Neural cell (in vitro differentiated cells): ENCODE data around the gene CLEC16A. TPM values are rescaled to one million over a fixed set of nuclear protein-coding genes. Genes with fewer than 3 reads are reported as not detected.

Source experiments
- H2AFZ ChIP-seq: fragments of 200-600, 300-800 bp; sonication (generic), shearing (Covaris generic); 2 replicates; pipeline ENCODE4 v1.6.0; 2014; ENCODE audit warnings: low read depth, mild to moderate bottlenecking, antibody characterized with exemption, low read length, moderate library complexity
- H3F3A ChIP-seq: fragments of 200-600 bp; shearing (Covaris generic); 2 replicates; pipeline ENCODE4 v1.6.1; 2016; ENCODE audit warnings: mild to moderate bottlenecking, moderate library complexity, mixed read lengths, antibody characterized with exemption, low read length; ENCODE audit not compliant: insufficient read depth, poor library complexity, severe bottlenecking
- H3K27ac ChIP-seq: fragments of 200-600, 300-800 bp; sonication (generic), shearing (Covaris generic); 2 replicates; pipeline ENCODE4 v1.5.1; 2014; ENCODE audit warnings: mild to moderate bottlenecking, low read length, moderate library complexity
- H3K27me3 ChIP-seq: fragments of 300-800, 200-600 bp; sonication (generic), shearing (Covaris generic); 2 replicates; pipeline ENCODE4 v1.6.0; 2014; ENCODE audit warnings: mild to moderate bottlenecking, low read depth, low read length, moderate library complexity; ENCODE audit not compliant: insufficient read depth
- H3K36me3 ChIP-seq: fragments of 300-800, 200-600 bp; sonication (generic), shearing (Covaris generic); 2 replicates; pipeline ENCODE4 v1.5.1; 2014; ENCODE audit warnings: mild to moderate bottlenecking, antibody characterized with exemption, low read length, moderate library complexity; ENCODE audit not compliant: insufficient read depth
- H3K4me2 ChIP-seq: fragments of 300-800, 200-600 bp; sonication (generic), shearing (Covaris generic); 2 replicates; pipeline ENCODE4 v1.6.0; 2014; ENCODE audit warnings: mild to moderate bottlenecking, low read length
- H3K4me3 ChIP-seq: fragments of 300-800, 200-600 bp; sonication (generic), shearing (Covaris generic); 2 replicates; pipeline ENCODE4 v1.5.1; 2014; ENCODE audit warnings: mild to moderate bottlenecking, low read length, moderate library complexity
- H3K79me2 ChIP-seq: fragments of 200-600 bp; shearing (Covaris generic); replicated peaks from 2 replicates; pipeline ENCODE4 v1.6.0; 2014; ENCODE audit warnings: mild to moderate bottlenecking, low read length, moderate library complexity; ENCODE audit not compliant: insufficient read depth
- H3K9ac ChIP-seq: fragments of 300-800, 200-600 bp; sonication (generic), shearing (Covaris generic); 2 replicates; pipeline ENCODE4 v1.6.1; 2016; ENCODE audit warnings: mild to moderate bottlenecking, low read length, mixed read lengths
- H3K9me2 ChIP-seq: fragments of 200-600 bp; shearing (Covaris generic); 2 replicates; pipeline ENCODE4 v1.6.1; 2016; ENCODE audit warnings: mild to moderate bottlenecking, low read length, mixed read lengths; ENCODE audit not compliant: insufficient read depth
- H3K9me3 ChIP-seq: fragments of 200-600, 300-800 bp; sonication (generic), shearing (Covaris generic); 2 replicates; pipeline ENCODE4 v1.6.1; 2016; ENCODE audit warnings: mild to moderate bottlenecking, mixed run types, low read length, moderate library complexity, mixed read lengths
- H4K20me1 ChIP-seq: fragments of 200-600 bp; shearing (Covaris generic); 2 replicates; pipeline ENCODE4 v1.6.1; 2016; ENCODE audit warnings: mild to moderate bottlenecking, mixed run types; ENCODE audit not compliant: insufficient read depth
- EP300 ChIP-seq: fragments of 450-650 bp; conservative IDR thresholded peaks from 2 replicates; pipeline ENCODE4 v1.6.1; 2014; ENCODE audit warnings: antibody characterized with exemption, mild to moderate bottlenecking, moderate library complexity; ENCODE audit not compliant: poor library complexity, severe bottlenecking
- EZH2 ChIP-seq: fragments of 200-600, 300-800 bp; shearing (Covaris generic), sonication (generic); IDR thresholded peaks from 2 replicates; pipeline ENCODE4 v1.6.1; 2014; ENCODE audit warnings: antibody characterized with exemption, low read length, borderline replicate concordance, mild to moderate bottlenecking; ENCODE audit not compliant: insufficient read depth, poor library complexity, severe bottlenecking
- MXI1 ChIP-seq: fragments of 450-650 bp; conservative IDR thresholded peaks from 2 replicates; pipeline ENCODE4 v1.6.1; 2014; ENCODE audit warnings: antibody characterized with exemption, mild to moderate bottlenecking; ENCODE audit not compliant: poor library complexity, severe bottlenecking
- POLR2AphosphoS5 ChIP-seq: IDR thresholded peaks from 2 replicates; pipeline ENCODE4 v1.6.1; 2012
- RAD21 ChIP-seq: fragments of 450-650 bp; conservative IDR thresholded peaks from 2 replicates; pipeline ENCODE4 v1.6.1; 2014; ENCODE audit warnings: antibody characterized with exemption, mild to moderate bottlenecking, moderate library complexity
- REST ChIP-seq: IDR thresholded peaks from 2 replicates; pipeline ENCODE4 v1.6.1; 2012; ENCODE audit warnings: borderline replicate concordance
- SMC3 ChIP-seq: fragments of 450-650 bp; conservative IDR thresholded peaks from 2 replicates; pipeline ENCODE4 v1.6.1; 2014; ENCODE audit warnings: antibody characterized with exemption, mild to moderate bottlenecking, moderate library complexity; ENCODE audit not compliant: poor library complexity
- TAF1 ChIP-seq: IDR thresholded peaks from 2 replicates; pipeline ENCODE4 v1.6.1; 2012; ENCODE audit warnings: low read depth
- polyA plus RNA-seq: library from polyadenylated mRNA; depleted of rRNA; stranded (reverse); fragments of >200 nt; gene quantifications from 2 replicates; pipeline ENCODE4 v1.2.3, GENCODE V29; 2014
- TF ChIP-seq, protein P1 (sequence below): fragments of 450-650 bp; IDR thresholded peaks from 2 replicates; pipeline ENCODE4 v1.5.1; 2014; ENCODE audit warnings: antibody characterized with exemption, mild to moderate bottlenecking, moderate library complexity; ENCODE audit not compliant: poor library complexity, severe bottlenecking

Gene CLEC16A
- polyA plus RNA-seq, 1 donor from 2014 or later: 11.1 TPM

- Histone ChIP-seq H3K27me3 (no peaks in the 10 kb centered on the region), H3K36me3 (no peaks in the 10 kb centered on the region), H4K20me1 (no peaks in the 10 kb centered on the region), H3K9me3 (no peaks in the 10 kb centered on the region), H3K4me2 (no peak overlapping the region), H2AFZ (no peak overlapping the region), H3K9me2 (no peaks in the 10 kb centered on the region), H3K79me2 (no peaks in the 10 kb centered on the region), H3K4me3 (no peak overlapping the region), H3F3A (no peaks in the 10 kb centered on the region), H3K9ac (no peak overlapping the region), H3K27ac (no peak overlapping the region)
- no peak for TF ChIP-seq MXI1
- TF ChIP-seq REST: no peak
- TF ChIP-seq EP300: no peak
- no peak for TF ChIP-seq TAF1
- no peak for TF ChIP-seq EZH2
- no peak for TF ChIP-seq RAD21
Observed at GRCh38 chr16:11082860-11083388, 138.6 kb downstream of the CLEC16A start.

DNA sequence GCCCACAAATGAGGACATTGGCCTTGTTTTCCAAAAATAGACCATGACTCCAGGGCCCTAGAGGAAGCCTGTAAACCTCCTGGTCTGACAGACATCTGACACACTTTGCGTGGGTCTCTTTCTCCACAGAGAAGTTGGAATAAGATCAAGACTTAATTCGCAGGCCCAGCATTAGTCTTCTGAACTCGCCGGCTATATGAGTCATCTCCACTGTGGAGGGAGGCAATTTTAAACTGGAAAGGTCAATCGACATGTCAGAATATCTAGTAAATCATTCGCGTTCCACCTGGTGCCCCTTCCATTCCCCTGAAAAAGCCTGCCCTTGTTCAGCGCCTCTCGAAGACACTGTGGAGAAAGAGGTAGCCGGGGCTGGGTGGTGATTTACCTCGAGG, 140.1 kb downstream of the CLEC16A start:
- TF ChIP-seq EP300: no peak
- Histone ChIP-seq H4K20me1 (no peaks in the 10 kb centered on the region), H3K9me3 (no peaks in the 10 kb centered on the region), H3F3A (no peaks in the 10 kb centered on the region), H3K79me2 (no peaks in the 10 kb centered on the region), H2AFZ (no peak overlapping the region), H3K9me2 (no peaks in the 10 kb centered on the region), H3K27me3 (no peaks in the 10 kb centered on the region), H3K4me3 (no peak overlapping the region), H3K36me3 (no peaks in the 10 kb centered on the region), H3K4me2 (no peak overlapping the region), H3K9ac (no peak overlapping the region), H3K27ac (no peak overlapping the region)

DNA sequence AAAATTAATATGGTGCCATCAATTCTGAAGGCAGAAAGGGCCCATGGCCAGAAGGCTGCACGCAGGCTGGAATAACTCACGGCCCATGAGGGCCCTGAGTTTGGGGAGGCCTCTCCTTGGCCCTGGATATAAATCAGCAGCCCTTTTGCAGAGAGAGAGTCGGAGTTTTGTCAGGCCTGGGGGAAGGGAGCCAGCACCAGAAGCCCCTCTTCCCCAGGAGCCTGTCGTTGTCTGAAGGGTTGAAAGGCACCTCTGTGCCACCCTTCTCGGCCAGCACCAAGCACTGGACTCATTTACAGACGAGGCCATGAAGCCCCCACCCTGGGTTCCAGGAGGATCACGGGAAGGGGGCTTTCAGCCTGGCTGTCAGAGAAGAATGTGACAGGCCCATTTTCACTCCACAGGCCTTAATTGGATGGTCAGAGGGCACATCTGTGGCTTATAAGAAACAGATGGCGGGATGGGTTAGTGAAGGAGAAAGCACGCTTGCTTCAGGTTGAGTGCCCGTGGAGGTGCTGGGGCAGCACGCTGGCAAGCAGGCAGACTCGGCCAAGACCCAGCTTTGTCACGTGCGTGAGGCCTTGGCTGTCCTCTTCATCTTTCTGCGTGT, 140.6 kb downstream of the CLEC16A start:
- no peak overlapping the region for H2AFZ ChIP-seq
- no peaks in the 10 kb centered on the region for H3K79me2 ChIP-seq
- no peaks in the 10 kb centered on the region for H3K9me3 ChIP-seq
- no peaks in the 10 kb centered on the region for H3K27me3 ChIP-seq
- H3K9ac ChIP-seq: no peak overlapping the region
- TF ChIP-seq MXI1 (no peak), TAF1 (no peak), RAD21 (no peak), EP300 (no peak), SMC3 (no peak), REST (no peak), EZH2 (no peak), POLR2AphosphoS5 (no peak)
- TF ChIP-seq, protein P1, sequence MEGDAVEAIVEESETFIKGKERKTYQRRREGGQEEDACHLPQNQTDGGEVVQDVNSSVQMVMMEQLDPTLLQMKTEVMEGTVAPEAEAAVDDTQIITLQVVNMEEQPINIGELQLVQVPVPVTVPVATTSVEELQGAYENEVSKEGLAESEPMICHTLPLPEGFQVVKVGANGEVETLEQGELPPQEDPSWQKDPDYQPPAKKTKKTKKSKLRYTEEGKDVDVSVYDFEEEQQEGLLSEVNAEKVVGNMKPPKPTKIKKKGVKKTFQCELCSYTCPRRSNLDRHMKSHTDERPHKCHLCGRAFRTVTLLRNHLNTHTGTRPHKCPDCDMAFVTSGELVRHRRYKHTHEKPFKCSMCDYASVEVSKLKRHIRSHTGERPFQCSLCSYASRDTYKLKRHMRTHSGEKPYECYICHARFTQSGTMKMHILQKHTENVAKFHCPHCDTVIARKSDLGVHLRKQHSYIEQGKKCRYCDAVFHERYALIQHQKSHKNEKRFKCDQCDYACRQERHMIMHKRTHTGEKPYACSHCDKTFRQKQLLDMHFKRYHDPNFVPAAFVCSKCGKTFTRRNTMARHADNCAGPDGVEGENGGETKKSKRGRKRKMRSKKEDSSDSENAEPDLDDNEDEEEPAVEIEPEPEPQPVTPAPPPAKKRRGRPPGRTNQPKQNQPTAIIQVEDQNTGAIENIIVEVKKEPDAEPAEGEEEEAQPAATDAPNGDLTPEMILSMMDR: no peak
- H4K20me1 ChIP-seq: no peaks in the 10 kb centered on the region
- H3K36me3 ChIP-seq: no peaks in the 10 kb centered on the region
- no peak overlapping the region for H3K27ac ChIP-seq
- H3K4me2 ChIP-seq: no peak overlapping the region
- H3K9me2 ChIP-seq: no peaks in the 10 kb centered on the region
- no peak overlapping the region for H3K4me3 ChIP-seq
- H3F3A ChIP-seq: no peaks in the 10 kb centered on the region
